Stimulated activated CD8-positive, alpha-beta memory T cell treated with anti-CD3 and anti-CD28 coated beads, Interleukin-4, amount 100 ng/mL, for 24 hours (primary cell): ENCODE results near the gene MACROD1.

Experiments
- DNase-seq: peaks from one replicate; pipeline ENCODE4 v3.0.0-alpha.2; 2020; ENCODE audit warnings: low read depth

The MACROD1 gene

GRCh38 chr11:64130618-64131017 is 35.3 kb downstream of the MACROD1 start:
- DNase-seq, result no peak

GRCh38 chr11:64129403-64129802 is 36.5 kb downstream of the MACROD1 start:
- DNase-seq, result no peak

- DNase-seq, result no peak
Measured at GRCh38 chr11:64128255-64129006, 37.5 kb downstream of the MACROD1 start.

- DNase-seq, result no peak
Measured at GRCh38 chr11:64127267-64128072, 38.4 kb downstream of the MACROD1 start.

GRCh38 chr11:64126796-64127195 is 39.1 kb downstream of the MACROD1 start:
- no peak for DNase-seq

- no peak for DNase-seq
Measured at GRCh38 chr11:64126371-64126770, 39.5 kb downstream of the MACROD1 start.

GRCh38 chr11:64125676-64126075 is 40.2 kb downstream of the MACROD1 start:
- DNase-seq, result no peak

- no peak for DNase-seq
Measured at GRCh38 chr11:64124147-64124546, 41.8 kb downstream of the MACROD1 start.

GRCh38 chr11:64123679-64124078 is 42.2 kb downstream of the MACROD1 start:
- no peak for DNase-seq

GRCh38 chr11:64122411-64123410 is 43.2 kb downstream of the MACROD1 start:
- DNase-seq, result no peak

- DNase-seq, result no peak
Measured at GRCh38 chr11:64121663-64122410, 44.1 kb downstream of the MACROD1 start.

- no peak for DNase-seq
Measured at GRCh38 chr11:64120951-64121569, 44.9 kb downstream of the MACROD1 start.

GRCh38 chr11:64119700-64120099 is 46.2 kb downstream of the MACROD1 start:
- no peak for DNase-seq

- DNase-seq, result no peak
Measured at GRCh38 chr11:64118876-64119665, 46.8 kb downstream of the MACROD1 start.

- no peak for DNase-seq
Measured at GRCh38 chr11:64117763-64118459, 48.0 kb downstream of the MACROD1 start.

- DNase-seq, result no peak
Measured at GRCh38 chr11:64115531-64116522, 50.1 kb downstream of the MACROD1 start.

- DNase-seq, result no peak
Measured at GRCh38 chr11:64114231-64114630, 51.7 kb downstream of the MACROD1 start.

- no peak for DNase-seq
Measured at GRCh38 chr11:64113462-64113780, 52.5 kb downstream of the MACROD1 start.
